Stimulated activated CD8-positive, alpha-beta memory T cell treated with anti-CD3 and anti-CD28 coated beads, Interleukin-7, amount 100 ng/mL, for 1 hour (primary cell): Measurements from ENCODE around the gene PLXNA2.

Experiments
- DNase-seq, 2 donors: peaks; one replicate each; pipeline ENCODE4 v3.0.0-alpha.2; 2020; ENCODE audit warnings: low read depth in 2 of 2

The PLXNA2 gene

DNA sequence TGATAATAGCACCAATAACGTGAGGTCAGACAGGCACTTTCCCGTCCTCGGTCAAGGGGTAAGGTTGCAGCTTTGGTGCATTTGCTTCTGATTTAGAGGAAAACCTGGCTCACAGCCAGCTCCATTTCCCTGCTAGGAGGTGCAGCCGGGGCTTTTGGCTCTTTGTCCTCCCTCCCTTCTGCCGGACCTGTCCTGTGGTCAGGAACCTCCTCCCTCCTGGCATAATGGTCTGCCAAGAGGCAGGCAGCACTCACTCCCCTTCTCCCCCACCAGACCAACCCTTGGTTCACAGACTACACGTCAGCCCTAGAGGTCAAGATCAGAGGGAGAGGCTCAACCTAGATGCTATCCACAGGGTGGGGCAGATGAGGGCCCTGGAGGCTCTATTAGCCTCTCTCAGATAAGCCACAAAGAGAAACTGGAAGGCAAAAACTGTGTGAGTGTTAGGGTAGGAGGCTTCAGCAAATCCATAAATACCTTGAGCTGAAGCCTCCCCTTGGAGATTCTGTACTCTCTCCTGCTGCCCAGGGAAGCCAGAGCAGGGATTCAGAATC is 64.8 kb downstream of the PLXNA2 start:
- DNase-seq: no peak

DNA sequence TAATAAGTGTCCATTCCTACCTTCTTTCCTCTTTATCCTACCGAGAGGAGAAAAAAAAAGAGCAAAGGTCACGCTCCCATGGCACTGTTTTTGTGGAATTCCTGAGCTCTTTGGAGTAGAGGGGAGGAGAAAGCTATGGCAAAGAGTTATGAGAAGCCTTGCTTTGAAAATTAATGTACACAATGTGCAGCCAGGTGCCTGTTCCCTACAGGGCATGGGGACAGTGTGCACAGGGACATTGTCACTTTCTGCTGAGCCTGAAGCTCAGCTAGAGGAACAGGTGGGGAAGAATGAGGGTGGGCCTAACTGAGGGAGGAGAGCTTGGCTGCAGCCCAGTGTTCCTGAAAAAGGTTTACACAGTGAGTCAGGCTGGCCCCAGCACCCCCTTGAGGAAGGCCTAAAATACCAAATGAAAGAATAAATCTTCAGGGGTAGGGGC is 66.1 kb downstream of the PLXNA2 start:
- no peak for DNase-seq

DNA sequence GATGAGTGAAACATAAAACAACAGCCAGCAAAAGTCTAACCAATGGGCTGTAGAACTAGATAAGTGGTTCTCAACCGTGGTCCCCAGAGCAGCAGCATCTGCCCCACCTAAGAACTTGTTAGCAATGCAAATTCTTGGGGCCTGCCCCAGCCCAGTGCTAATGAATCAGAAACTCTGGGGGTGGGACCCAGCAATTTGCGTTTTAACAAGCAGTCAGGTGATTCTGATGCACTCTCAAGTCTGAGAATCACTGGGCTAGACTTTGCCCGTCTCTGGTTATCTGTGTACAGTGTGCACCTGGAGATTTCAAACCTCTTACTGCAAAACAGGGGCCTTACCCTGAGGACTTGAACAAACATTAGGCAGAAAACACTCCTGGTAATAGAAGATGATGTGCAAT is 66.5 kb downstream of the PLXNA2 start:
- no peak for DNase-seq

DNA sequence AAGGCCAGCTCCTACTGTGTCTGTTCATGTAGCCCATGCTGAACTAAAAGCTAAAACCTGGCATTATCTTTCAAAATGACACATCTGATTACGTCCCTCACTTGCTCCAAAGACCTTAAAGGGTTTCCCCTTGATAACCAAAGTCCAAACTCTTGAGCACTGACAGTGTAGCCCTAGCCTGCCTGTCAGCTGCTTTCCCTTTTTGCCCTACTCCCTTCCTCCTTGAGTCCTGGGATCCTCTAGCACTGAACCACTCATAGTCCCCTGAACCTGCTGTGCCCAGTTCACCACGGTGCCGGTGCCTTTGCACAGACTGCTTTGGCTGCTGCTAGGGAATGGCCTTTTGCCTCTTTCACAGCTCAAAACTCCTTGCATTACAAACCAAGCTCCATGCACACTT is 67.5 kb downstream of the PLXNA2 start:
- DNase-seq: no peak

DNA sequence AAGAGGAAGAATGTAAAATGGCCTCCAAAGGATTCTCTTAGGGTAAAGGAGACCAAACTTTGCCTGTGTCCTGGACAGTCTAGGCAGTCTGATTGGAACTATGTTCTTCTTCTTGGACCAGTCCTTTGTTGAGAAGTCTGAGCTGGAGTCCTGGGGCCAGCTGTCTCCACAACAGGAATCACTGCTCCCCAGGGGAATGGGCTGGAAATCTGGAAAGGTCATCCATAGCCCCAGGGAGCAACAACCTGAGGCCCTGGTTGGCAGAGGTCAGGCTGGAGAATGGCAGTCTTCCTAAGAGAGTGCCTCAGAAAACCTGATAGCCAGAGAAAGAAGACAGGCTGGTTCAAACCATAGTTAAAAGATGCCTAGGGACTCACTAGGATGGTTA is 68.7 kb downstream of the PLXNA2 start:
- no peak for DNase-seq

DNA sequence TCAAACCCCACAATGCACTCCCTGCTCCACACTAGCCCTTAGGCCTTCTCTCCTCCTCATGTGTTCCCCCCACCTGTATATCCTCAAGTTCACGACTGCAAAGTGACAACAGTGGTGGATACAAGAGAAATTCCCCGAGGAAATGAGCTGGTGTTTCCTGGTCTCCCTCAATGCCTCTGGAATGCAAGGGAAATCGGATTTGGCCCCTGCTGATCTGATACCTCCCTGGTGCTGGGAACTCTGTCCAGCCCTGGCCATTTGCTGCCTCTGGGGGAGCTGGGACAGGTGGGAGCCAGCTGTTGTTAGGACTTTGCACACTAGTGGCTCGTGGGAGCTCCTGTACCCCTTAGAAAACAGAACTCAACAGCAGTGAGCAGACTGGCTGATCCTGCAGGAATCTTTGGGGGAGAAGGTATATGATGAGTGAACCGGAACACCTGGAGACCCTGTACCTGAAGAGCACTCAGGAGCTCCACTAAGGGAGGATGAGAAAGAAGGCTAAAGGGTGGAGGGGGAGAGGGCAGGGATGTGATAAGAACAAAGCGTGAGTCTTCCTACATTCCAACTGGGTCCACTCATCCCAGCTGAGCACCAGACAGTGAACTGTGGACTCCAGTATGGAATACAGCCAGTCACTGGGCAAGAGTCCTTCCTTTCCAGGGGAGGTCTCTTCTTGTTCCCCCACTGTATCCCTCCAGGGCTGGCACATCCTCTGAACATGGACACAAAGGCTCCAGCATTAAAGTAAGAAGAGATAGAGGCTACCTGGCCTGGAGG is 69.3 kb downstream of the PLXNA2 start:
- no peak for DNase-seq

DNA sequence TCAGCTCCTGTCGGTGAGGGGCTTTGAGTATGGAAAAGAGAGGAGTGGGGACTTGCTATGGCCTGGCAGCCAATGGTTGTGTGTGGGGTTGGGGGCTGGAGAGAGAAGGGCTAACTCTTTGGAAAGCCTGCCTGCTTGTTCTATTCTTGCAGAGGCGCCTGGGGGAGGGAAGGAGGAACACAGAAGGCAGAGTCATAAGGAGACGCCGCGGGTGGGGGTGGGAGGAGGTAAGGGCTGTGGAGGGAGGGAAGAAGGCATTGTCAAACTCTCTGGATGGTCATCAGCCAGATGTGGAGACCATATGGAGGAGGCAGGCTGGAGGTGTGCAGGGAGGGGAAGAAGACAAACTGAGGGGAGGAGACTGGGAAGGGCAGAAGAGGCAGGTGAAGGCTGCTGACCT is 70.0 kb downstream of the PLXNA2 start:
- DNase-seq: no peak

DNA sequence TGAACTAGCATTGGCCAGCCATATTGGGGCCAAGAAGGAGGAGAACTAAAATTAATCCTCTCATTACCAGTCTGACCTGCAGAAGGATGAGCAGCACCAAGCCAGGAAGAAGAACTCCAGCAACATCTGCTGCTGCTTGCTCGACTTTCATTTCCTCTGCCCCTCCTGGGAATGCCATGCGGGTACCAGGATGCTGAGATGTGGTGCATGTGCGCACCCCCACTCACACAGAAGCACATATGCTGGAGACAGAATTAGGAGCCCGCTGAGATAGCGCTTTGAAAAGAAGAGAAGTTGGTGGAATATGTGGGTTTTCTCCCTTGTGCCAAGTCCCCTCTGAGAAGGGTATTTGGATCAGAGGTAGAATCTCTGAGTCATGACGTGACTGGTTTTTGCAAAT is 70.4 kb downstream of the PLXNA2 start:
- no peak for DNase-seq

DNA sequence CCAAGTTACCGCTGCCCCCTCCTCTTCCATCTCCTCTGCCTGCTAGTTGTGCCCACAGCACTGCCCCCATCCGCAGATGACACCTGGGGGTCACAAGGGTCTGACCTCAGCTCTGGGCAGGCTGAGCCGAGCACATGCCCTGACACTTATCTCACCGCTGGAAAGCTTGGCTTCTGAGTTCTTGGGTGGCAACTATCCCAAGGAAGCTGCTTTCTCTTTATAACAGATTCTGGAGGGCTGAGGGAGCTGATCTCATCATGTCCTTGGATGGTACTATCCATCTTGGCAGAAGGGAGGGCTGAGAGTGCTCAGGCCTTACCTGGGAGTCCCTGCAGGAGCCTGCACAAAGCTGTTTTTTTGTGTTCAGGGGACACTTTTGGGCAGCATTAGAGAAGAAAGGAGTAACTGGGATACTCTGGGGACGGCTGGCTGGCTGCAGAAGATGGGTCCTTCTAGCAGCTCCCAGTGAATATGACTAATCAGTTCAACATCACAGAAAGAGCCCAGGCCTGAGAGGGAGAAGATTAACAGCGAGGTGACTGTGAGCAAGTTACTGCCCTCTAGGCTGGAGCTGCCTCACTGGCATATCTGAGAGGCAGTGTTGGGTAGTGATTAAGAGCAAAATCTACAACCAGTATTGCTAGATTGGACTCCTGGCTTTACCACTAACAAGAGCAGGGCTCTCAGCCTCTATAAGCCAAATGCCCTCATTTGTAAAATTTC is 71.6 kb downstream of the PLXNA2 start:
- no peak for DNase-seq

DNA sequence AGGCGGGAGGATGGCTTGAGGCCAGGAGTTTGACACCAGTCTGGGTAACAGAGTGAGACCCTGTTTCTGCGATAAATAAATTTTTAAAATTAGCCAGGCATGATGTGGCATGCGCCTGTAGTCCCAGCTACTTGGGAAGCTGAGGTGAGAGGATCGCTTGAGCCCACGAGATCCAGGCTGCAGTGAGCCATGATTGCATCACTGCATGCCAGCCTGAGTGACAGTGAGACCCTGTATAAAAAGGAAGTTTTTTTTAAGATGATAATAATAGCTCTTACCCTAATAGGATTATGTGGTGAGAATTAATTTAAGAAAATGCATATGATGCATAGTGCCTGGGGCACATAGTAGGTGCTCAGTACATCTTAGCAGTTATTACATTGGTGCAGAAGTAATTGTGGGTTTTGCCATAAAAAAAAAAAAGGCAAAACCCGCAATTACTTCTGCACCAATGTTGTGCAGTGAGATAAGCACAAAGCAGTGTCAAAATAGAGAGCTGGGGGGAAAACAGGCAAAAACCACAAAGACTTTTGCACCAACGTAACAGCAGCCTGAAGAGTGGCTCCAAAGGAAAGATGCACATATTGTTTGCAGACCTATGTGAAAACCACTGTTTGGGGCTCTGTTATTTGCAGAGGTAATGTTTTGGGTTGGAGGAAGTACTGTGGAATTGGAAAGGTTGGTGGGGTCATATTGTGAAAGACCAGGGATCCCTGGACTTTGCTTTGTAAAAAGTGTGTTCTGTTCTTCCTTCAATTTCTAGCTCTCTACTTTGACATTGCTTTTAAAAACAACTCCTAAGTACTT is 72.4 kb downstream of the PLXNA2 start:
- no peak for DNase-seq

DNA sequence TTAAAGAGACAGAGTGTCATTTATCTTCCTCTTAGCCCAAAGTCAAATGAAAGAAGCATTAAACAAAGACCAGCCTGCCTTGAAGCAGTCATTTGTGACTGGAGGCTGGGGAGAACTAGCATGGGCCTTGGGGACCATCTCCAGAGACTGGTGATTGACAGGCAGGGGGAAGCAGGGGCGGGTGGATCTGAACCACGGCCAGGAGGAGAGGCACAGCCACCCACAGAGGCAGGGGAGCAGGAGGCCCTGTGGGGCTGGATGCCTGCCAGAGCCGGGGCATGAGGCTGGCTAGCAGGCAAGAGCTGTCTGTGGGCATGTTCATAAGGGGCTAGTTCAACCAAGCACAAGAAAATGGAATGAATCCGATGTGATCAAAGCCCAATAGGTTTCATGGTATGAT is 73.9 kb downstream of the PLXNA2 start:
- no peak for DNase-seq

DNA sequence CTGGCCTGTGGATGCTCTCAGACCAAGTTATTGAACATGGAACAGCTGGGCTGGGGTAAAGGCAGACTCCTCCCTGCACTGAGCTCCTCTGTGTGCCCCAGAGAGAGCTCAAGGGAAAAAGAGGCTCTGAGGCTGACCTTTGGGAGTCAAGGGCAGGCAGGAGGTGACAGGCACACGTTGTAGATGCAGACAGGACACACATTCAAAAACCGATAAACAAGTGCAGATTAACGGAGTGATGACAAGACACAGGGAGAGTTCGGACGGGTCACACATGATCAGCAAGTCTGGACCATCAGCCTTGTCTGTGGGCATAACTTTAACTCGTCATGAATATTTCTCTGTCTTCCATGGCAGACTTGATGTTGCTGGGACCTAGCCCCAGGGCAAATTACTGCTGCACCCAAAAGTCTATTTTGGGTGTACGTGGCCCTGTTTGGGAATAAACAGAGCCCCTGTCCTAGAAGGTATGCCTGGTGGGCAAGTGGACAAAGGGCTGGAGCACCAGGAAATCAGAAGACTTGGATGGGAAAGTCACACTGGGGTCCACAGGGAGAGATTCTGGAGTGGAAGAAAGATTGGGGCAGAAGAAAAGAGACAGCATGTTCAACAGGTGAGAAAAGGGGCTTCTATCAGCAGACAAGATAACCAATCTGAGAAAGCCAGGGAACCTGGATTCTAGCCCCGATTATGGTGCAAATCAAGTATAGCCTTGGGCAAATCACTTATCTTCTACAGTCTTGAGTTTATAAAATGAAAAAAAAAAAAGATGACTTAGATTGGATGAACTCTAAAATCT is 74.9 kb downstream of the PLXNA2 start:
- no peak for DNase-seq

DNA sequence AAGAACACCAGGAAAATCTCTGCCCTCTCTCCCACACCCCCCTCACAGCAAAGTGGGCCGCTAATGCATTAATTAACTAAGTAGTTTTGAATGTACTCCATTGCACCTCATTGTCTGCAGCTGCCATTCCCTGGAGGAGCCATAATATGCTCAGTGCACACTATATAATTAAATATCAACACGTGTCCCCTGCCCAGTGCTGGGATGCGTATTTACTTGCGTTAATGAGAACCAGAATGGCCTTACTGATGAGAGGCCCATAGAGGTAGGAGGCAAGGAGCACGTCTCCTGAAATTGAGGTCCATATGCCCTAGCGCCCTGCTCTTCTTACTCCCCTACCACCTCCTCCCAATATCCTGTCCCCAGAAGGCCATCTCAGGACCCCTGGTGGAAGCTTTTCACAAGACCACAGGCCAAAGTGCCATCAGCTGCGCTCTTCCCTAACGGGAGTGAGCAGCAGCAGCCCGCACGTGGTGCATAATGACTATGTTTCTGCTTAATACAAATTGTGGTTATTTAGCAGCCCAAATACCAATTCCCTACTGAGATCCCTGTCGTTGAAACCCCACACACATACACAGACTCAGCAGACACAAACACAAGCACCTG is 76.8 kb downstream of the PLXNA2 start:
- DNase-seq: no peak

DNA sequence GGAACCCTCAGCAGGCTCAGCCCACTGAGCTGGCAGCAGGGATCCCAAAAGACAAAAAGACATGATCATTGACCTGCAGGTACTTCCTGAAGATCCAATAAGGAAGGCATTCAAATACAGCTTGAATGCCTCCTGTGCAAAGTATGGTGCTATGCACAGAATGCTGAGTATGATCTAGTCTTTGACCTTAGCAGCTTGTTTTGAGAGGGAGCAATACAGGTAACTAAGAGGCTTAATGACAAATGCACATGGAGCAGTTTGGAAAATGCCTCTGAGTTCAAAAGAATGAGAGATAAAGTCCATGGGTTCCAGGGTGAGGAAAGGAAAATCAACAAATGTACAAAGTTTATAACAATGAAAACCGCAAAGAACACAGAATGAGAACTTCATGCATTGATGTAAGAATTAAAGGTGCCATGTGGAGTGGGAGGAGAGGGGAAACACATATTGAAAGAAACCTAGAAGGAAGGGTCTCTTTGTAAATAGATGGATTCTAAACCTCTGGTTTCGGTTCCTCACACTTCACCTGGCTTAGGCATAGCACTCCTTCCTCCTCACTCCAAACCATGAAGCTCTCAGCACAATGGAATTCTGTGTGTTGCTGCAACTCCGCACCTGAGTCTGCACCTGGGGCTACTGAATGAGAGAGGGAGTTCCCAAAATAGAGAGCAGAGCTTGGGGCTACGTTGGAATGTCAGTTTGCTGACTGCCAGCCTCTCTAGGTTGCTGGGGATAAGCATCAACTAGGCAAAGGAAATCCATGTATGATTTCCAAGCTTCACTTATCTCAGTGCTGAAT is 77.6 kb downstream of the PLXNA2 start:
- no peak for DNase-seq

DNA sequence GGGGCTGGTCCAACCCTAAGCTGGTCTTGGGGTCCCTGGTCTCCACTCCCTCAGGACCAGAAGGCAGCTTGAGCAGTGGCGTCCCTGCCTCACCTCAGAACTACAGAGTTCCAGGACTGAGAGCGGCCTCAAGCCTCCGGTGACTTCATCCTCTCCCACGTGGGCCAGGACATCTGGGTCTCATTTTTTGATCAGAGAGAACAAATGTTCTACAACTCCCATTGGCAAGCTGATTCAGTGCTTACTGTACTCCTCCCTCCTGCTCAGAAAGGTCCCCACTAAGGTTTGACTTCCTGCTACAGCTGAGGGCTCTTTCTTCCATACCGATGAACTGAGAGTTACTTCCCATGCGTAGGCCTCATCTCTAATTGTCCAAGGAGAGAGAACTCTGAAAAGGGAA is 78.5 kb downstream of the PLXNA2 start:
- DNase-seq: no peak

DNA sequence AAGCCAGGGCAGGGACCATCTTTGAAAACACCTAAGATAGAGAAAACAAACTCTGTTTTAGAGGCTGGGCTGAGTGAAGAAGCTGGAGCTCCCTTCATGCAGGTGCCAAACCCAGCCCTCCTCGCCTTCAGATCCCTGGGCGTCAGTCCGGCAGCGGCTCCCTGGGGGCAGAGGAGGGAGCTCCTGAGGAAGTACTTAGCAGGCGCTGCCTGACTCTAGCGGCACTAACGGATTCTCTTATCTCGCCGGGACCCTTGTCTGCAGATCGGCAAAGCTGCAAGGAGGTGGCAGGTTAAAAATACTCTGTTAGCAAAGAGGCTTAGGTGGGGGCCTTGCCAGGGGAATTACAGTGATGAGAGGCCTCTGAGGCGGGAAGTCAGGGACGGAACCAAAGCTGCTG is 79.6 kb downstream of the PLXNA2 start:
- DNase-seq: no peak

DNA sequence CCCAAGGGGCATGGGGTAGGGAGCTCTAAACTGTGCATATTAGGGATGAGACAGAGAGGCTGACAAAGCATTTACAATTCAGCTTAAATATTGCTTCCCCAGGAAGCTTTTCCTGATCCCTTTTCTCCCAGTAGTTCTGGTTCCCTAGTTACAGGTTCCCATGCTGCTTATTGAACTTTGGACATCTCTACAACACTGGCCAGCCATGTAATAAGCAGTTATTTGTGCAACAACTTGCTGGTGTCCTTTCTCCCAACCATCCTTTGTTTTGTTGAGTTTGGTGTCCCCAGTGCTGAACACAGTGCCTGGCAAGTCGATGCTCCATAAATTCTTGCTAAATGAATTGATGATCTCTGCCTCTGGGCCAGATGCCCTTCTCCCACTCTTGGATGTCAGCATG is 80.6 kb downstream of the PLXNA2 start:
- no peak for DNase-seq

DNA sequence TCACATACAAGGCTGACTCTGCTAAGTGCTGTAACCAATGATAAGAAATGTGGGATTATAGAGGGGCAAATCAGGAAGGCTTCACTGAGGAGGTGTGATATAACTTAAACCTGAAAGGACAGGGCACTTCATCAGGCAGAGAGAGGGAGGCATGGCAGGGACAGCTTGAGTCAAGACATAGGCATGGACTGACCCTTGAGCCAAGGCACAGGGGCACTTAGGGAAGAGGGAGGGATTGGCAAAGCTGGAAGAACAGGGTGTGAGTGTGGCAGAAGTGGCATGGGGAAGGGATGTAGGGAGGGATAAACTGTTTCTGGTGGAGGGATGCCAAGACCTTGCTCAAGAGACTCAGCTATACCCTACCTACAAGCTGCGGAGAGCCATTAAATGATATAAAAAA is 81.3 kb downstream of the PLXNA2 start:
- no peak for DNase-seq

DNA sequence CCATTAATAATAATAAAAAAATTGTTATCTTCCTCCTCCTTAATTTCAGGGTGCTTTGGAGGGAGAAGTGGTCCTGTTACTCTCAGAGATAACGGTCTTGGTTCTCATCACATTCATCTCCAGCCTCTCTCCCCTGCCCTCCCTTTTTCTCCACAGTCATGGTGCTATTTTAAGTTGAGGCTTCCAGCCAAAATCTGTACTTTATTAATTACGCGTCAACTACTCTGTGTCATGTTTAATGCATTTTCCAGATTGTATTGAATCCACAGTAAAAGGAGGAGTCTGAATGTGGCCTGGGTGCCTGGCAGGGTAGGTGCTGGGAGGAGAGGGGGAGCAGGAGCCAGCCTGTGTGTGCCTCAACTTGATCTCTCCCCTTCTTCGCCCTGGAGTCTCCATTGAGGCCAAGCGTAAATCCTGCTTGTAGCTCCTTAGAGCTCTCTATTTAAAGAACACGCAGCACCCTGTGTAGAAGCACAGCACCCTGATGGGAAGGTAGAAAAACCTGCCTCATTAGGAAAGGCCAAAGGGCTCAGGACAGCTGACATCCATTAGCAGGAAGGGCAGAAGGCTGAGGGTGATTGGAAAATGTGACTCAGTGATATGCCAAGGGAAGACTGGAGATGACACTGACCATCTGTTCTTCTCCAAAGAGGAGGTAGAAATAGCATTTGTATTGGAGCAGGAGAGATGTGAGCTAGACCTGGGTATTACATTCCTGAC is 82.4 kb downstream of the PLXNA2 start:
- no peak for DNase-seq

DNA sequence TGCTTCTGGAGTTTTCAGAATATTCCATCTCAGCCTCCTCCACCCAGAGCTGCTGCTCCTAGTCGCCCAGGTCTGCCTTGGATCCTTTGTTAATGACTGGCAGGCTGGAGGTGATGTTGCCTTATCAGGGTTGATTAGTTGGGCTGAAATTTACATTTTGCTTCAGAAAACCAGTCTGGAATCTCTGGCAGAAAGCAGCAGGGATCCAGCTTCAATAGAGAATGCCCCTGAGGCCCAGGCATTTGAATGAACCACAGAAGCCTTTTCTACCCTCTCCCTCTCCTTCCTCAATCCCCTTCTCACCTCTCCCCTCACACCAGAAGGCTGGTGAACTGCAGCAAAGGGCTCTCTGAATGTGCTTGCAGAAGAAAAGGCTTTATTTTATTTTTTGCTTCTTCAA is 83.2 kb downstream of the PLXNA2 start:
- no peak for DNase-seq
